MM.1S (cell line): ENCODE results near the gene SELENON.

Source experiments
- DNase-seq: peaks from one replicate; pipeline ENCODE4 v3.0.0-alpha.2; 2015
- H2AFZ ChIP-seq: fragments of 300-600 bp; sonication (generic); 2 replicates; pipeline ENCODE4 v1.6.0; 2016; ENCODE audit warnings: antibody characterized with exemption, low read length
- H3F3A ChIP-seq: fragments of 300-600 bp; sonication (generic); 2 replicates; pipeline ENCODE4 v1.6.1; 2016; ENCODE audit warnings: mild to moderate bottlenecking, antibody characterized with exemption, low read length, moderate library complexity, mixed read lengths; ENCODE audit not compliant: insufficient read depth
- H3K27ac ChIP-seq: fragments of 300-600 bp; sonication (generic); 2 replicates; pipeline ENCODE4 v1.5.1; 2016; ENCODE audit warnings: mild to moderate bottlenecking, low read length
- H3K27me3 ChIP-seq: fragments of 300-600 bp; sonication (generic); replicated peaks from 2 replicates; pipeline ENCODE4 v1.6.0; 2016; ENCODE audit warnings: low read length; ENCODE audit not compliant: insufficient read depth
- H3K36me3 ChIP-seq: fragments of 300-600 bp; sonication (generic); replicated peaks from 2 replicates; pipeline ENCODE4 v1.6.1; 2016; ENCODE audit warnings: mild to moderate bottlenecking, low read length, mixed read lengths; ENCODE audit not compliant: insufficient read depth
- H3K4me1 ChIP-seq: fragments of 300-600 bp; sonication (generic); 2 replicates; pipeline ENCODE4 v1.6.1; 2016; ENCODE audit warnings: low read length, mixed read lengths
- H3K4me2 ChIP-seq: fragments of 300-600 bp; sonication (generic); 2 replicates; pipeline ENCODE4 v1.6.0; 2016; ENCODE audit warnings: low read depth, low read length
- H3K4me3 ChIP-seq: fragments of 300-600 bp; sonication (generic); 2 replicates; pipeline ENCODE4 v1.5.1; 2016; ENCODE audit warnings: low read length, mixed read lengths
- H3K79me2 ChIP-seq: fragments of 300-600 bp; sonication (generic); 2 replicates; pipeline ENCODE4 v1.6.1; 2016; ENCODE audit warnings: mixed run types, low read length, mixed read lengths
- H3K9ac ChIP-seq: fragments of 300-600 bp; sonication (generic); 2 replicates; pipeline ENCODE4 v1.6.1; 2016; ENCODE audit warnings: low read length, mixed read lengths
- H3K9me2 ChIP-seq: fragments of 300-600 bp; sonication (generic); replicated peaks from 2 replicates; pipeline ENCODE4 v1.6.1; 2016; ENCODE audit warnings: mild to moderate bottlenecking, low read length, mixed read lengths; ENCODE audit not compliant: insufficient read depth
- H3K9me3 ChIP-seq: fragments of 300-600 bp; sonication (generic); replicated peaks from 2 replicates; pipeline ENCODE4 v1.6.1; 2016; ENCODE audit warnings: mild to moderate bottlenecking, low read length, mixed read lengths; ENCODE audit not compliant: insufficient read depth
- H4K20me1 ChIP-seq: fragments of 300-600 bp; sonication (generic); 2 replicates; pipeline ENCODE4 v1.6.1; 2016; ENCODE audit warnings: mild to moderate bottlenecking, low read length, moderate library complexity, mixed read lengths; ENCODE audit not compliant: insufficient read depth
- CTCF ChIP-seq: fragments of 300-600 bp; sonication (generic); IDR thresholded peaks from 2 replicates; pipeline ENCODE4 v1.5.1; 2016; ENCODE audit warnings: antibody characterized with exemption, low read length, mixed read lengths
- EZH2 ChIP-seq: fragments of 300-600 bp; sonication (generic); optimal IDR thresholded peaks from 2 replicates; pipeline ENCODE3; 2017; ENCODE audit warnings: low read depth, mild to moderate bottlenecking, antibody characterized with exemption, low read length, mixed read lengths
- EZH2phosphoT487 ChIP-seq: fragments of 300-600 bp; sonication (generic); IDR thresholded peaks from 2 replicates; pipeline ENCODE4 v1.6.1; 2018; ENCODE audit warnings: antibody characterized with exemption, low read length

Gene SELENON

DNA sequence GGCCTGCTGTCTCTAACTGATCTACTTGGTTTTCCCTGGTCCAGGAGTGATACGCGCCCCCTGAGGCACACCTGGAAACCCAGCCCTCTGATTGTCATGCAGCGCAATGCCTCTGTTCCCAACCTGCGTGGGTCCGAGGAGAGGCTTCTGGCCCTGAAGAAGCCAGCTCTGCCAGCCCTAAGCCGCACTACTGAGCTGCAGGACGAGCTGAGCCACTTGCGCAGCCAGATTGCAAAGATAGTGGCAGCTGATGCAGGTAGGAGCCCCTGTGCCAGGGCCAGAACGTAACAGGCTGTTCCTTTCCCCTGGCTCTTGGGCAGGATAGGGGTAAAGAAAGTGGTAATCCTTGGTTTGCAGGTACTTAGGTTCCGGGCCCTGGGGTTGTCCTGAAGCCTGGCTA, 26.6 kb downstream of the SELENON start:
- Histone ChIP-seq H3K9me2 (no peaks in the 10 kb centered on the region), H4K20me1 (no peaks in the 10 kb centered on the region), H3K4me3 (no peak overlapping the region), H3K36me3 (peaks cover 5% of the 10 kb centered on the region), H3K27me3 (no peaks in the 10 kb centered on the region), H3K27ac (no peak overlapping the region), H3F3A (no peaks in the 10 kb centered on the region), H3K9ac (no peak overlapping the region), H3K79me2 (peaks cover 9% of the 10 kb centered on the region), H2AFZ (no peak overlapping the region), H3K4me2 (no peak overlapping the region), H3K4me1 (peaks cover 2% of the 10 kb centered on the region), H3K9me3 (no peaks in the 10 kb centered on the region)
- TF ChIP-seq CTCF (no peak), EZH2phosphoT487 (no peak), EZH2 (no peak)
- DNase-seq, result no peak

DNA sequence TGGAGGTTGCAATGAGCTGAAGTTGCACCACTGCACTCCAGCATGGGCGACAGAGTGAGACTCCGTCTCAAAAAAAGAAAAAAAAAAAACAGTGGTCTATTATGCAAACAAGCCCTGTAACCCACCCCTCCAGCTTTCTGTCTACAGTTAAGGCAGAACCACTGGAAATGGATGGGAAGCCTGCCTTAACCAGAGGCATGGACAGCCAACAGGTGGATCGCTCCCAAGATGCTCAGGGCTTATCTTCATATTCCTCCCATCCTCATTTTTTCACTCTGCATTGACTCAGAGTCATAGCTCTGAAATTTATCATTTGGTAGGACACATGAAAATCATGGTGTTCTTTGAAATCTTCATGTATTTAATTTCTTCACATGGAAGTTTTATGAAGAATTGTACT, 28.5 kb downstream of the SELENON start:
- Histone ChIP-seq H3K36me3 (peaks cover 5% of the 10 kb centered on the region), H3K27me3 (no peaks in the 10 kb centered on the region), H3K9ac (no peak overlapping the region), H3K4me3 (no peak overlapping the region), H3K9me3 (no peaks in the 10 kb centered on the region), H3K4me1 (no peaks in the 10 kb centered on the region), H3K27ac (no peak overlapping the region), H3K79me2 (no peaks in the 10 kb centered on the region), H3K4me2 (no peak overlapping the region), H3F3A (no peaks in the 10 kb centered on the region), H3K9me2 (no peaks in the 10 kb centered on the region), H2AFZ (no peak overlapping the region), H4K20me1 (no peaks in the 10 kb centered on the region)
- TF ChIP-seq CTCF, result no peak
- TF ChIP-seq EZH2, result no peak
- TF ChIP-seq EZH2phosphoT487, result no peak
- no peak for DNase-seq

DNA sequence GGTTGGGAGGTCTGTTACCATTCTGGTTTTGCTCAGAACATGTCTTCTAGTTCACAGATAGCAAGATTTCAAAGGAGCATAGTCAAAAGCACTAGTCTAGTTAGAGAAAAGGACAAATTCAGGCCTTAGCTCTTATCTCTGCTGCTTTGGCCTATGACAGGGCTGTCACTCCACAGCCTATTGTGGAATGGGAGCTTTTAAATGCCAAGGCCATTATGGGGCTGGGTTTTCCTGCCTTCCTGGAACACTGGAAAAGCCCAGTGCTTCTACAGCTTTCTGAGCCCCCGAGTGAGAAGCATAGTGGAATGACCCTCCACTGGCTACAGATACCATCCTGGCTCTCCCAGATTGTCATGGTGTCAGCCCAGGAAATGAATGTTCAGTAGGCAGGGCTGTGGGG, 29.1 kb downstream of the SELENON start:
- Histone ChIP-seq H3K9me3 (no peaks in the 10 kb centered on the region), H4K20me1 (no peaks in the 10 kb centered on the region), H3K4me1 (no peaks in the 10 kb centered on the region), H3K36me3 (peaks cover 5% of the 10 kb centered on the region), H3K9me2 (no peaks in the 10 kb centered on the region), H3K4me2 (no peak overlapping the region), H3K9ac (no peak overlapping the region), H2AFZ (no peak overlapping the region), H3K79me2 (no peaks in the 10 kb centered on the region), H3K4me3 (no peak overlapping the region), H3F3A (no peaks in the 10 kb centered on the region), H3K27ac (no peak overlapping the region), H3K27me3 (no peaks in the 10 kb centered on the region)
- no peak for DNase-seq
- TF ChIP-seq EZH2phosphoT487 (no peak), EZH2 (no peak), CTCF (no peak)
